Hematopoietic multipotent progenitor cell (in vitro differentiated cells): ENCODE data around the gene SLC6A5. TPM values are rescaled to one million over a fixed set of nuclear protein-coding genes. Genes with fewer than 3 reads are reported as not detected.

Source experiments
- DNase-seq, 3 donors: peaks; one replicate each; pipeline ENCODE4 v3.0.0-alpha.2; 2011 to 2015; ENCODE audit warnings: low read depth in 2 of 3, low spot score in 2 of 3
- total RNA-seq: library from RNA; depleted of rRNA; stranded (reverse); fragments of >200 nt; gene quantifications from one replicate; pipeline ENCODE4 v1.2.3, GENCODE V29; 2012

SLC6A5 gene
- total RNA-seq, 1 donor = under 0.01 TPM

DNA sequence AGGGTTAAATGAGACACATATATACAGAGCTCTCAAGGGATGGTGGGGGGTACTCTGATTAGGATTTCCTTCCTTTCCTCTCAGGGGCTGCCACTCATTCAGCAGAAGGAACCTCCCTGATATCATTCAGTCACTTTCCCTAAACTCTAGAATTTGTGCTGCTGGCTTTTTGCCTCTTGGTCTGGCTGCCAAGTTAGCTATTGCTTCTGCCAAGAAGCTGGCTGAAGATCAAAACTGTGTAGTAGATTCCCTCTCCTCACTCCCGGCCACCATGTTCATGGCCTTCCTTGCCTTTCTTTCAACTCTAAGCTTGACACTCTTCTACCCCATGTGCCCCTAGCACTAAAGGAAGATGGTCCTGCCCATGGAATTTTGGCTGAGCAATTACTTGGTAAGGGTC, 18.7 kb downstream of the SLC6A5 start:
- no peak for DNase-seq

DNA sequence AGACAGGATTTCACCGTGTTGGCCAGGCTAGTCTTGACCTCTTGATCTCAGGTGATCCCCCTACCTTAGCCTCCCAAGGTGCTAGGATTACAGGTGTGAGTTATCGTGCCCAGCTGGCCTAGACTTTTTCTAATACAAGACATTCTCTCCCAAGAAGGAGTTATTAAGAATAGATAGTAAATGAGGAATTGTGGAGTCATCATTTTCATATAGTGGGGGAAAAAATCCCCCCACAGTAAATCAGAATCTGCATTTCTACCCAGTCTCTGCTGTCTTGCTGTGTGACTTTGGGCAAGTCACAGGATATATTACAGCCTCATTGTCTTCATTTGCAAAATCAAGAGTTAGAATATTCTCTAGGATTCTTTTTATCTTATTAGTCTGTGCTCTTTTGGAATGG, 21.6 kb downstream of the SLC6A5 start:
- no peak for DNase-seq

DNA sequence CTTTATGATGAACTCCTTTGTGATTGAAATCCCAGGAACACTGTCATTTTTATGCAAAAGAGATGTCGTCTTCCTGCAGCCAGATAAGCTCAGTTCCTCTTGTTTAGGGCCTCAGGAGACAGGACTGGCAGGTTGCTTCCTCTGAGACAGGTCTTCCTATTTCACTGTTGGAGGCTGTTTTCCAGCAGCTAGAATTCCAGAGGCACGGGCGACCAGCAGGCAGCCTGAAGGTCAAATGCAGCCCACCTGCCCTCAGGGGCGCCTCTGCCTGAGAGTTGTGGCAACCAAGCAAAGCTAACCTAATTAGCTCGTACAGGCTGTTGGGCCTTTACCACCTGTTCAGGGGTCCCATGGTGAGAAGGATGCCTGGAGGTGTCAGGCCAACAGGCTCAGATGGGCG, 22.3 kb downstream of the SLC6A5 start:
- no peak for DNase-seq

DNA sequence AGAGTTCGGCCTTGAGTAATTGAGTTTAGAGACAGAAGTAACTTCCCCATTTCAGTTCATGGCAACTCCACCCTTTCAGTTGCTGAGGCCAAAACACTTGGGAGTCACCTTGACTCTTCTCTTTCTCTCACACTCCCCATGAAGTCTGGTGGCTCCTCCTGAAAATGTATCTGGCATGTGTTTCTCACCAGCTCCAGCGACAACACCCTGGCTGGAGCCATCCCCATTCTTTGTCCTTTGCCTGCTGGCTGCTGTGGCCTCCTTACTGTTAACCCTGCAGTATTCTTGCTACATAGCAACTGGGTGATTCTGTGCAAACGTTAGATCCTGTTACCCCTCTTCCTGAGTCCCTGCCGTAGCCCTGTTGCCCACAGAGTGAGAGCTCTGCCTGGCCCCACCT, 23.8 kb downstream of the SLC6A5 start:
- DNase-seq = peak in 1 of 3 donors; percentile 13

DNA sequence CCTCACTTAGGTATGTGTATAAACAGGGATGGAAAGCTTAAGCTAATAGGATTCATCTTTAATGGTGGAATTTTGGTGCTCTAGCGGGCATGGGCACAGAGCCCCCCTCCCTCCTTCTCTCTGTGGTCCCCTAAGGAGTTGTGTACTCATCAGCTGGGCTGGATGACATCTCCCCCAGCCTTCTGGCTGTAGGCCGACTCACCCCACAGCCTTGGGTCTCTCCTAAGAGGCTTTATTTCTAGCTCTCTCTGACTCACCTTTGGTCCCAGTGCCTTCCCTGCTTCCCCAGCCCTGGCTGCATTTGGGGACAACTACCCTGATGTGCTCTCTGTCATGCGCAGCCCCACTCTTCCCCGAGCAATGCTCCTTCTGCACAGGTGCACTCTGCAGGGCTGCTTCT, 26.9 kb downstream of the SLC6A5 start:
- DNase-seq = no peak

DNA sequence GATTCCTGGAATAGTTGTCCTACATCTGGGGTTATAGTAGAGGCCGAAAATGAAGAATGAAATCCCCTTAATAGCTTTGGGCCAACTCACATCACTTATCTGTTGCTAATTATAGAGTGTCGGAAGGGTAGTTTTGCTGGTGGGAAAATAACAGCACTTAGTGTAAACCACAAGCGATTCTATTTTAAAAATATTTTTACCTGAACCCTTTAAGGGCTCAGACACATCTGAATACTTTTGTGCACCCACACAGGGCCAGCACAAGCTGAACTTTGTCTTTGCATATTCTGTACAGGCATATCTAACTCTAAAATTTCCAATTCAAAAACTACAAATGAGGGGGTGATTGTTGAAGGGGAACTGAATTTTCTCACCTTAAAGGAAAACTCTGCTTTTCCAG, 27.6 kb downstream of the SLC6A5 start:
- no peak for DNase-seq

DNA sequence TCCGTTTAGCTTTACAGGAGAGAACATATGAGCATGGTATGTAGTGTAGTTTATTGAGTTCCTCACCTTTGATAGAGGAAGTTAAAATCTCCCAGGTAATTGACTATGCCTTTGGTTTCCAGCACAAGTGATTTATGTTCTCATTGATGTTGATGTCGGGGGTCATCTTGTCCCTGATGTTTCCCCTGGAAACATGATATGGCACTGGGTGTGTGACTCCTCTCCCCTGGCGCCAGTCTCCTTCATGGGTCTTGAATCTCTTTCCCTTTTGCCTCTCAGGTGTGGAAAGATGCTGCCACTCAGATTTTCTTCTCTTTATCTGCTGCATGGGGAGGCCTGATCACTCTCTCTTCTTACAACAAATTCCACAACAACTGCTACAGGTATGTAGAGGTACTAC, 28.3 kb downstream of the SLC6A5 start:
- DNase-seq = no peak

DNA sequence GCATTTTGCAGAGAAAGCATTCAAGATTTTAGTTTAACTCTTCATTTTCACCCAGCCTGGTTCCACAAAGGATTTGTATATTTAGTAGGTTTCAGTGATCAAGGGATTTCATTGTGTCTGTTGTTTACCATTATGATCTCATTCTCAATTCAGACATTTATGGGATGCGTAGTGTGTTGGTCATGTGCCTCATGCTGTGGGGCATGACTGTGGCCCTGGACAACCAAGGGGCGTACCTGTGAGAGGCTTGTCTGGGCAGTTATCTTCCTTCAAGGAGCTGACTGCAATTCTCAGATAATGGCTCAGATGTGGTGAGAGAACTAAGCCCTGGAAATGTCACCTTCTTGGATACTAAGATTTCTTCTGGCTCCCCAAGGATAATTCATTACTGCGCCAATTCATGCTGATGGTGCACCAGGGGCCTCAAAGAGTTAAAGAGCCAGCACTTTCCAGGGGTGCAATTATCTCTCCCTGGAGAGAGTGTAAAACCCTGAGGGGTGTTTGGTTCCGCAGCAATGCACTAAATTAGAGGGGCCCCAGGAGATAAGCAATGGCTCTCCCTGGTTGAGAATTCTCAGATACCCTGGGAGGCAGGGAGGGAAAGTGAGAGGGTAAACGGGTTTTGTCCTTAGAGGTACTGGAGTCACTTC, 32.2 kb downstream of the SLC6A5 start:
- DNase-seq = no peak

DNA sequence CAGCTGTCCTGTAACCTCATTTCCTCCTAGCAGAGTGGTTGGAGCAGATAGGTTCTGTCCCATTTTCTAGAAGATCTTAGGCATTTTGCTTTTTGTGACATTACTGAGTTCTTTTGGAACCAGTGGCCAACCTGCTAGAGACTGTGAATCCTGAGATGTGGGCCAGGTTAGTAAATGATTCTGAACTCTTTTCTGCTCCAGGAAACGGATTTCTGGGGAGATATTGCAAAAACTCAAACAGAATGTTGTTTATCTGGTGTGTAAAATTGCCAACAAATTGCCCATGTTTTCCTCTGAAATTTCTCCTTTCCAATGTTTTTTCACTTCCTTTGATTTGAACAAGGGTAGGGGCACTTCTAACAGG, 32.7 kb downstream of the SLC6A5 start:
- DNase-seq = no peak

DNA sequence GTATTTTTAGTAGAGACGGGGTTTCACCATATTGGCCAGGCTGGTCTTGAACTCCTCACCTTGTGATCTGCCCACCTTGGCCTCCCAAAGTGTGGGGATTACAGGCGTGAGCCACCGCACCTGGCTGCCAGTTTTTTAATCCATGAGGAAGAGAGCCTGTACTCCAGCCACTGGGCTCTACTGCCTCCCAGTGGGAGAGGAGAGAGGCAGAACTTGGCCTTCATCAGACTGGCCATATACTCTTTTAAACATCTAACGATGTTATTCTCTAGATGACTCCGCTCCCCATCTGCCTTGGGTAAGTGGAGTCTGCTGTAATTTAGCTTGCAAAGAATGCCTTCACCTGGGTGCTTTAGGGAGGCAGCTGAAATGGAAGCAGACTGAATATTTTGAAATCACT, 34.6 kb downstream of the SLC6A5 start:
- DNase-seq = no peak

DNA sequence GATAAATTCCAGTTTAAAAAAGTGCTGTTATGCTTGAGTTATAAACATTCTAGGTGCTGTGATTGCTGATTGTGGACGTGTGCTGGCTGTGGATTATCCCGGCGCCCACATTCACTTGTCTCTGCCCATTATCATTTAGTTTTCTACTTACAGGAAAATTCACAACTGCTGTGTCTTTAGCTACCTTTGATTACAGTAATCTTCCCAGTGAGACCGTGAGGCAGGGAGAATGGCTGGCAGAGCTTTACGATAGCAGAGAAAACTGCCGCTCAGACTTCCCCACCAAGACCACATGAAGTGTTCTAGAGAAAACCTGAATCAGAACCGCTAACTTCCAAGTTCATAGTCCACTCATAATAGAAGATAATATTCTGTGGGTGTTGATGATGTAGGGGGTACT, 35.4 kb downstream of the SLC6A5 start:
- DNase-seq = no peak

DNA sequence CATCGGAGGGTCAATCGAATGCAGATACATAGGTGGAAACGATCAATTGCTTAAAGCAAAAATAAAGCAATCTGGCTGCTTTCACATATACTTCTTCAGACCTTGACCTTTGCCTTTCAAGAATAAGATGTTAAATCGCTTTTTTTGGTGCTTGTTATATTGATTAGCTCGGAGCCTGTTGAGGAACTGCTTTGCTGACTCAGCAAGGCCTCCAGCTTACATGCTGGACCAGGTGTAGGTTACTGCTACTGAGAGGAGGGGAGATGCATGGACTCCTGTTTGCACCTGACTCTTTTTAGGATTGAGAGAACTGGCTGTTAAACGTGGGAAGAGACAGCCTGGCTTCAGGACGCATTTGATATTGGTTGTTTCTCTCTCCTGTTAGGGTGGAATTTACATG, 38.7 kb downstream of the SLC6A5 start:
- DNase-seq = no peak

DNA sequence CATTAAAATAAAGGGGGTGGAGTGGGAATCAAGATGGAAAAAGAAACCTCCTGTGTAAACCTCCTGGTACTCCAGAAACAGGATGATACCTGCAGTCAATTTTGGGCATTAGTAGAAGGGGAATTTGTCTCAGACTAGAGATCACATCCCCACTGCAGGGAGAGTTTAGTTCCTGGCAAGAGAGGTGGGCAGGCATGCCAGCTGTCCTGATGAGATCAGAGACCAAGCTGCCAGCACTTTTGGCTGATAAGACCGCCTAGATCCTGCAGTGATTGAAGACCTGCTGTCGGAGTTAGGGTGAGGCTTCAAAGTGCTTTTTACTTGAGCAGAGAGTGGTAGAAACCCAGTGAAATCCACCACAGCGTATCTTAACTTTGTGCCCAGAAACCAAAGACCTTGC, 40.3 kb downstream of the SLC6A5 start:
- no peak for DNase-seq

DNA sequence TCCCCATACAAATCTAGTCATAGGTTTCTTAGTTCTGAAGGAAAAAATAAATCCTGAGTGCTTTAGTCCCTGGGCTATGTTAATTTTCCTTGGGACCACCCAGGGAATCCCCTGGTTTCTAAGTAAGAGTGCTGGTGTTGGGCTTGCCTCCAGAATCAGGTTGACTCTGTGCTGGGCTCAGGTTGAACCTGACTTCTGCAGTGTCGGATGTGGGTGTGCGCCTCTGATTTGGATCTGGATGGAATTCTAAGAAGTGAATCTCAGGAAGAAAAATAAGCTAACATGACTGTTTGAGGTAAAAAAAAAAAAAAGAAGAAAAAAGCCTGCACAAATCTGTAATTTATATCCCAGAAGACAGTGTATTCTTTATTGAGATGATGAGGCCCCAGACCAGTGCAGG, 41.0 kb downstream of the SLC6A5 start:
- no peak for DNase-seq

DNA sequence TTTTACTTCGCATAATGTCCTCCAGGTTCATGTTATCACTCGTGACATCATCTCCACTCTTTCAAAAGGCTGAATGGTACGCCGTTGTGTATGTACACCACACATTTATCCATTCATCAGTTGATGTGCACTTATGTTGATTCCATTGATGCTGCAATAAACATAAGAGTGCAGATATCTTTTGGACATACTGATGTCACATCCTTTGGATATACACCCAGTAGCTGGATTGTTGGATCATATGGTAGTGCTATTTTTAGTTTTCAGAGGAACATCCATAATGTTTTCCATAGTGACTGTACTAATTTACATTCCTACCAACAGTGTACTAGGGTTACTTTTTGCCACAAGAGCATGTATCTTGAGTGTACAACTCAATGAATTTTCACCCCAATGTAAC, 45.0 kb downstream of the SLC6A5 start:
- no peak for DNase-seq

DNA sequence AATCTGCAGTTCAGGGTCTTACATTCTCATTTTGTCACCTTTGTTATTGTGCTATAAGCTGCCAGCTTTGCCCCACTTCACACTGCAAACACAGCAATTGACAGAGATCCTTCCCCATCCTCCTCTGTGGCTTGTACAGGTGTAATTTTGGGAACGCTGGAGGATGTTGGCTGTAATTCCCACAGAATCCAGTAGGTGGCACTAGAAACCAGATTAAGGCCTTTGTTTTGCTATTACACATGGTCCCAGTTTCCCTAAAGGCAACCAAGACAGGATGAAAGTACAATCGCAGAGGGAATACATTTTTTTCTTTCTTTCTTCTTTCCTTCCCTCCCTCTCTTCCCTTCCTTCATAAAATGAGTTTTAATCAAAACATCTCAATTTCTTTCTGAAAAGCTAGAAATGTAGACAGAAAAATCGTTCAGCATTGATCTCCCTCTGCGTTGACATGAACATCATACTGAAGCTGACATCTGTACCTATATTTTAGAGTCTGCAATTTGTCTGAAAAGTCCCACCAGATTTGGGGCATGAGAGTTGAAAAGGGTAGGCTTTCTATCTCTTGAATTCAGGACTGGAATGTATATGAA, 48.7 kb downstream of the SLC6A5 start:
- peak in 2 of 3 donors; percentile 19 to 56 for DNase-seq

DNA sequence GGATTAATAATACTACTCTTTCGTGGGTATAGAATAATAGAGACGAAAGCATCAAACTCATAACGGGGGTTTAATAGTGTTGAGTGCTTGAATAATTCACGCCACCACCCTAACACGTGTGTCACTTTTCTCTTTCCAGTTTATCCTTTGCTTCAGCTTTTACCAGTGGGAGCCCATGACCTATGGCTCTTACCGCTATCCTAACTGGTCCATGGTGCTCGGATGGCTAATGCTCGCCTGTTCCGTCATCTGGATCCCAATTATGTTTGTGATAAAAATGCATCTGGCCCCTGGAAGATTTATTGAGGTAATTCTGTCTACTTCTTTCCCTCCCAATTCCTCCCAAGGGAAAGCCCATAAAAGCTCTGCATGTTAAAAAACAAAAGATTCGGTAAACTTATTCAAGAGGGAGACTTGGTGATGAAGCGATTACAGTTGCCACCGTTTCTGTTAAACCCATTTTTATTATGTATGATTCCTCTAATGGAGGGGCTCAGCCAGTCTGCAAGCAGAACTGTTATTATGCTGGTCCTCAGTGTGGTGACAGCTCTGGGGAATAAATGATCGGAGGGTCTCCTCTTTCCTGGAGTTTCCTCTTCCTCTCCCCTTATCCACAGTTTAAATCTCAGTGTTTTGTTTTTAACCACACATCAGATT, 52.9 kb downstream of the SLC6A5 start:
- DNase-seq = no peak

DNA sequence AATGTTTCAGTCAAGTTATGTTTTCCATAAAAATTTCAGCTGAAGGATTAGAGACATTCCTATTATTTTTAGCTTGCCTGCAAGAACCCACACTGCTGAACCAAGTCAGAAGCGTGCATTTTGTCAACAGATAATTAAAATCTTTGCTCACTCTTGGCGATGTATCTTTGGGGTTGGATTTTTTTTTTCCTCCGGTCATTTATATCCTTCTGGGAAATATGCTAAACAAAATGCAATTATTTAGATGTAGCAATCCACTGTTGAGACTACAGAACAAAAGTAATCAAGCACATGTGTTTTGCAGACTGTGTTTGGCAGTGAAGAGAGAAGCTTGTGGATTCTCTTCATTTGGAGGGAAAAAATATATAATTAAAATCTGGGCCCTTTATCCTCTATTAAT, 54.6 kb downstream of the SLC6A5 start:
- DNase-seq = no peak

DNA sequence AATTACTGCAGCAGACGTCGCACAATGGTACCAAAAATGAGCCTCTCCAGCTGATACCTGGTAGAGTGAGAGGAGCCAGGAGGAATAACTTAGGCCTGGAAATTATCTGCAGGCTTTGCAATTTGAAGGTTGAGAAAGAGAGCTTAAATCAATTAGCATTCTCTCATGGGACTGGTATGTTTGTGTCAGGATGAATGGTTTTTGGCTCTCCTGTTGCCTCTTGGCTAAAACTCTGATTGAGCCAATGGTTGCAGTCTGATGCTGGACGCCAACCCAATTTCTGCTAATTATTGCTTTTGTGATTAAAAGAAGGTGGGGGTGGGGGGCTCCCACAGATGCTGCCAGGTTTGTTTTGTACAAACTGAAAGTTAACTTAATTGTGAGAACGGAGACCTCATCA, 57.5 kb downstream of the SLC6A5 start:
- no peak for DNase-seq

DNA sequence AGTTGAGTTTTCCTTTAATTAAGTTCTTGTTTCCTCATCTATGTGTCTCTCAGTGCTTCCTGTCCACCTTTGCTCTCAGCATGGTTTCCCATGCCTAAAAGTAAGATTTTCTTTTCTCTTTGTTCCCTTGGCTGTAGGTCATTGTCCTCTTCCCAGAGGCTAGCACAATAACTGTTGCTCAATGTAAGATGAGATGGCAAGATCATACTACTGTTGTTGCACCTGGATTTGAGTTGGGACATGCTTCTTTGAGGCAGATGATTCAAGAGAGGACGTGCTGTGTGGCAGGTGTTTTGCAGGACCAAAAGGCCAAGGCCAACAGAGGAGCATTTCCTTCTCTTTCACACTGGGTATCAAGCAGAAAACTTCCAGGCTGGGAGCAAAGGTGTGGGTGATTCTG, 58.7 kb downstream of the SLC6A5 start:
- no peak for DNase-seq

DNA sequence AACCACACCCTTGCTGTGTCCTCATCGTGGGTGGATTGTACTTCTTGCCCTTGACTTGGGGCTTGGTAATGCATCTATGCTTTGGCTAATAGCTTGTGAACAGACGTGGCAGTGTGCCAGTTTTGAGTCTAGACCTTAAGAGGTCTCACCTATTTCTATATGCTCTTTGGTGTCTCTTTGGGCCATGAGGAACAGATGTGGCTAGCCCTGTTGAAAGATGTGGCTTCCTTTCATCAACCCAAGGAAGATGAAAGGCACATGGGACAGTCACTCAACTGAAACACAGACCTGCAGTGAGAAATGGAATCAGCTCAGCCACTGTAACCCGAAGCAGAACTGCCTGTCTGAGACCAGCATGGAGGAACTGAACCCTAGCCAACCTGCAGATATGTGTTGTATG, 62.0 kb downstream of the SLC6A5 start:
- no peak for DNase-seq

DNA sequence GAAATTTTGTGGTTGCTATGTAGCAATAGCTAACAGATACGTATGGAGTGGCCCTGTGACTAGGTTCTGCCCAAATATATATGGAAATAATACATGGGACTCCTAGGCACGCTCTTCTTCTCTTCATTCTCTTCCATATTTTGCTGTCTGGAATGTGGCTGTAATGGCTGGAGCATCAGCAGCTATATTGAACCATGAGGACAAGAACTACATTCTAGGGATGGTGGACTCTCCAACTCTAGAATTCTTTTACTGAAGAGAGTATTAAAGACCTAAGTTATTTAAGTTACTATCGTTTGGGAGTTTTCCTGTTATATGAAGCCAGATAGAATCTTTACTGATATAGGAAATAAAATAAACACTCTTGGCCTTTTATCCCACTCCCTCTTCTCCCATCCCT, 62.4 kb downstream of the SLC6A5 start:
- no peak for DNase-seq
